ENCODE data around the gene CAPS. TPM values are rescaled to one million over a fixed set of nuclear protein-coding genes. Genes with fewer than 3 reads are reported as not detected.

CAPS gene
- total and polyA plus RNA-seq, 9 donors: 1.7 to 313 (median 22.3) TPM

DNA sequence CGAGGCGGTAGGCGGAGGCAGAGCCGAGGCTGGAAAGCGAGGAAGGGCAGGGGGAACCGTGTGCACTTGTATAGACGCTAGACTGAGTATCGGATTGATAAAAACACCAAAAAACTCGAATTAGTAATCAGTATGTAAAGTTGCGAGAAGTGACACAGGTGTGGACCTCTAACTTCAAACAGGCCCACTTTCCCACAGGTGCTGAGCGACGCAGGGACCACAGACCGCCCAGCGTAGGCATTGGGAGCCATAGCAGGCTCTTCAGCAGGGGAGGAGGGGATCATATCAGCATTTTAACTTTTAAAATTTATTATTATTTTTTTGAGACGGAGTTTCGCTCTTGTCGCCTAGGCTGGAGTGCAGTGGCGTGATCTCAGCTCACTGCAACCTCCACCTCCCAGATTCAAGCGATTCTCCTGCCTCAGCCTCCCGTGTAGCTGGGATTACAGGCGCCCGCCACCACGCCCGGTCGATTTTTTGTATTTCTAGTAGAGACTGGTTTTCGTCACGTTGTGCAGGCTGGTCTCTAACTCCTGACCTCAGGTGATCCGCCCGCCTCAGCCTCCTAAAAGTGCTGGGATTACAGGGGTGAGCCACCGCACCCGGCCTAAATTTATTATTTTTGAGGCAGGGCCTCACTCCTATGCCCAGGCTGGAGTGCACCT is 8.8 kb upstream of the CAPS start:
- Histone ChIP-seq H3K36me3 (no peaks in the 10 kb centered on the region), H3K9me3 (no peaks in the 10 kb centered on the region), H3K27me3 (no peaks in the 10 kb centered on the region), H3K4me3 (peak overlapping the region; percentile 94), H3K27ac (no peak overlapping the region), H3K4me1 (ENCODE audit: insufficient read depth) (peaks cover 3% of the 10 kb centered on the region)
- DNase-seq: peak in 1 of 5 donors; percentile 49
- WGBS, 3 donors: 41 to 49% (median 42%) methylated on average over 31 of the region's 31 CpGs
- TF ChIP-seq EP300 (IDR thresholded peaks at IDR 0.05) (no peak), POLR2A (IDR thresholded peaks at IDR 0.05) (no peak)
- TF ChIP-seq, protein P1, sequence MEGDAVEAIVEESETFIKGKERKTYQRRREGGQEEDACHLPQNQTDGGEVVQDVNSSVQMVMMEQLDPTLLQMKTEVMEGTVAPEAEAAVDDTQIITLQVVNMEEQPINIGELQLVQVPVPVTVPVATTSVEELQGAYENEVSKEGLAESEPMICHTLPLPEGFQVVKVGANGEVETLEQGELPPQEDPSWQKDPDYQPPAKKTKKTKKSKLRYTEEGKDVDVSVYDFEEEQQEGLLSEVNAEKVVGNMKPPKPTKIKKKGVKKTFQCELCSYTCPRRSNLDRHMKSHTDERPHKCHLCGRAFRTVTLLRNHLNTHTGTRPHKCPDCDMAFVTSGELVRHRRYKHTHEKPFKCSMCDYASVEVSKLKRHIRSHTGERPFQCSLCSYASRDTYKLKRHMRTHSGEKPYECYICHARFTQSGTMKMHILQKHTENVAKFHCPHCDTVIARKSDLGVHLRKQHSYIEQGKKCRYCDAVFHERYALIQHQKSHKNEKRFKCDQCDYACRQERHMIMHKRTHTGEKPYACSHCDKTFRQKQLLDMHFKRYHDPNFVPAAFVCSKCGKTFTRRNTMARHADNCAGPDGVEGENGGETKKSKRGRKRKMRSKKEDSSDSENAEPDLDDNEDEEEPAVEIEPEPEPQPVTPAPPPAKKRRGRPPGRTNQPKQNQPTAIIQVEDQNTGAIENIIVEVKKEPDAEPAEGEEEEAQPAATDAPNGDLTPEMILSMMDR (IDR thresholded peaks at IDR 0.05): no peak
- intact Hi-C loops (cut with DNase I): no loop called here

GRCh38 chr19:5907241-5907640 is 6.8 kb upstream of the CAPS start:
- WGBS, 3 donors: 62 to 65% (median 63%) methylated on average over 5 of the region's 5 CpGs
- H3K4me1 ChIP-seq (ENCODE audit: insufficient read depth): peaks cover 3% of the 10 kb centered on the region
- no peak overlapping the region for H3K27ac ChIP-seq

GRCh38 chr19:5908773-5909442 is 5.1 kb upstream of the CAPS start:
- Histone ChIP-seq H3K4me1 (ENCODE audit: insufficient read depth) (peaks cover 2% of the 10 kb centered on the region), H3K9me3 (no peaks in the 10 kb centered on the region), H3K4me3 (no peak overlapping the region), H3K27me3 (no peaks in the 10 kb centered on the region), H3K36me3 (no peaks in the 10 kb centered on the region), H3K27ac (no peak overlapping the region)
- no peak for TF ChIP-seq EP300 (IDR thresholded peaks at IDR 0.05)
- no peak for TF ChIP-seq POLR2A (IDR thresholded peaks at IDR 0.05)
- TF ChIP-seq, protein P1 (IDR thresholded peaks at IDR 0.05): no peak
- peak in 1 of 5 donors; percentile 10 for DNase-seq
- 71 to 82% (median 73%) methylated on average over 14 of the region's 14 CpGs for WGBS, 3 donors
- intact Hi-C loops (cut with DNase I): no loop called here

More at GRCh38 chr19:5907241-5907640, 6.8 kb upstream of the CAPS start:
- no peaks in the 10 kb centered on the region for H3K36me3 ChIP-seq
- H3K4me3 ChIP-seq: no peak overlapping the region
- H3K9me3 ChIP-seq: no peaks in the 10 kb centered on the region
- no peaks in the 10 kb centered on the region for H3K27me3 ChIP-seq
- intact Hi-C loops (cut with DNase I): no loop called here
- TF ChIP-seq, protein P1 (IDR thresholded peaks at IDR 0.05): no peak
- TF ChIP-seq EP300 (IDR thresholded peaks at IDR 0.05) (no peak), POLR2A (IDR thresholded peaks at IDR 0.05) (no peak)
- no peak for DNase-seq

- no peak for DNase-seq
- intact Hi-C loops (cut with DNase I): no loop called here
- H3K36me3 ChIP-seq: no peaks in the 10 kb centered on the region
- 57 to 82% (median 82%) methylated on average over 1 of the region's 1 CpG for WGBS, 3 donors
- TF ChIP-seq, protein P1 (IDR thresholded peaks at IDR 0.05): no peak
- TF ChIP-seq EP300 (IDR thresholded peaks at IDR 0.05) (no peak), POLR2A (IDR thresholded peaks at IDR 0.05) (no peak)
- H3K27me3 ChIP-seq: no peaks in the 10 kb centered on the region
- no peaks in the 10 kb centered on the region for H3K9me3 ChIP-seq
- no peak overlapping the region for H3K27ac ChIP-seq
- H3K4me3 ChIP-seq: no peak overlapping the region
- H3K4me1 ChIP-seq (ENCODE audit: insufficient read depth): peaks cover 2% of the 10 kb centered on the region
These were observed 3.5 kb upstream of the CAPS start for GRCh38 chr19:5910638-5910907.
